Activated B cell treated with CpG ODN at 0.5 μM for 24 hours (primary cell): ENCODE data around the gene SS18L1. TPM values are rescaled to one million over a fixed set of nuclear protein-coding genes. Genes with fewer than 3 reads are reported as not detected.

Experiments
- ATAC-seq: fragments of 200-7000 bp; cut with Tn5 transposase; one replicate; pipeline ENCODE4 v1.10.0; 2021; ENCODE audit warnings: low read depth, mild to moderate bottlenecking, moderate library complexity
- CTCF ChIA-PET: fragments of 350-600 bp; sonication (Branson Sonifier 250); formaldehyde crosslinking; loops from one replicate; lab custom pipeline; 2021; ENCODE audit warnings: antibody characterized with exemption; lab: Charles Lee
- POLR2A ChIA-PET: fragments of 350-600 bp; sonication (Branson Sonifier 250); formaldehyde crosslinking; loops from one replicate; lab custom pipeline; 2021; ENCODE audit warnings: antibody characterized with exemption; lab: Charles Lee
- DNase-seq: peaks from one replicate; pipeline ENCODE4 v3.0.0; 2022
- H3K27ac Mint-ChIP-seq: one replicate; pipeline ENCODE4 v1.8.0; 2020; ENCODE audit warnings: mixed read lengths
- H3K27me3 Mint-ChIP-seq: one replicate; pipeline ENCODE4 v1.8.0; 2021; ENCODE audit warnings: mixed read lengths
- H3K36me3 Mint-ChIP-seq: one replicate; pipeline ENCODE4 v1.8.0; 2021; ENCODE audit warnings: low read depth, mixed read lengths
- H3K4me1 Mint-ChIP-seq: one replicate; pipeline ENCODE4 v1.8.0; 2021; ENCODE audit warnings: mixed read lengths
- H3K4me3 Mint-ChIP-seq: one replicate; pipeline ENCODE4 v1.8.0; 2020; ENCODE audit warnings: mild to moderate bottlenecking, mixed read lengths
- H3K9me3 Mint-ChIP-seq: one replicate; pipeline ENCODE4 v1.8.0; 2020; ENCODE audit warnings: mixed read lengths
- CTCF ChIP-seq: fragments of 200-600 bp; IDR thresholded peaks from one replicate; pipeline ENCODE4 v1.8.0; 2022; ENCODE audit warnings: antibody characterized with exemption, mild to moderate bottlenecking
- intact Hi-C: fragments of 100-400 bp; cut with micrococcal nuclease; formaldehyde crosslinking; loops from one replicate; pipeline ENCODE4 v1.15.1; 2024
- total RNA-seq: library from RNA; stranded (reverse); gene quantifications from 2 replicates; pipeline ENCODE4 v1.2.3, GENCODE V29; 2022

The SS18L1 gene
- total RNA-seq, 1 donor from 2014 or later: 9.0 TPM

DNA sequence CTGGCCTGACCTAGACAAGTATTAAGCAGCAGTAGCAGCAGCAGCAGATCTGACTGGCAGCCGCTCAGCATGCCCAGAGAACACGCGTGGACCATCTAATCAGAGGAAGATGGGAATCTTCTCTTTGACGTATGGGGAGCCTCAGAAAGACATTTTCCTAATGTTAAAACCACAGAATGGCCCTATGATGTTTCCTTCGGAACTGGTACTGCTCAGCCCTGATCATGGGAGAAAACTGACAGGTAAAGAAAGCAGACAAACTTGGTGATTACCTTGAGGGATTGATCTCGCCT lies 6.5 kb upstream of the SS18L1 start:
- ATAC-seq: no peak
- intact Hi-C loops: loop anchor here (1.0 to 5.0 kb wide), 3 partner anchors 110 to 156 kb away; no protein-coding TSS in a partner anchor

GRCh38 chr20:62137478-62138203 lies 5.9 kb upstream of the SS18L1 start:
- Mint-ChIP-seq H3K9me3 (no peaks in the 10 kb centered on the region), H3K4me1 (peaks cover 38% of the 10 kb centered on the region), H3K4me3 (no peak overlapping the region), H3K27me3 (no peaks in the 10 kb centered on the region), H3K27ac (no peak overlapping the region), H3K36me3 (peaks cover 87% of the 10 kb centered on the region)
- no peak for TF ChIP-seq CTCF
- intact Hi-C loops: loop anchor here (1.0 to 5.0 kb wide), 3 partner anchors 110 to 156 kb away; no protein-coding TSS in a partner anchor
- ATAC-seq (no peak), DNase-seq (no peak)
- ChIA-PET POLR2A (interaction anchor here (0.6 to 1.1 kb wide), 2 partner anchors 13 to 15 kb away, joined by 3 to 7 read pairs; partner anchors contain the start of gene LSM14B), CTCF (interaction anchor here (0.6 to 4.1 kb wide), 2 partner anchors 107 to 127 kb away, joined by 4 to 46 read pairs; no protein-coding TSS in a partner anchor)

More for the DNA sequence above, 6.5 kb upstream of the SS18L1 start:
- no peak for DNase-seq
- Mint-ChIP-seq H3K27me3 (no peaks in the 10 kb centered on the region), H3K9me3 (no peaks in the 10 kb centered on the region), H3K4me3 (no peak overlapping the region), H3K36me3 (peaks cover 90% of the 10 kb centered on the region), H3K4me1 (peaks cover 40% of the 10 kb centered on the region), H3K27ac (no peak overlapping the region)
- TF ChIP-seq CTCF: no peak
- ChIA-PET POLR2A (interaction anchor here (0.6 to 1.4 kb wide), 2 partner anchors 12 to 15 kb away, joined by 7 to 12 read pairs; partner anchors contain the start of gene LSM14B), CTCF (interaction anchor here (4.1 kb wide), 1 partner anchor 127 kb away, joined by 46 read pairs; no protein-coding TSS in a partner anchor)

- POLR2A ChIA-PET: interaction anchor here (1.1 kb wide), 1 partner anchor 16 kb away, joined by 3 read pairs; the partner anchor contains the start of gene LSM14B
- H3K4me1 Mint-ChIP-seq: peaks cover 37% of the 10 kb centered on the region
- H3K9me3 Mint-ChIP-seq: no peaks in the 10 kb centered on the region
- no peak for TF ChIP-seq CTCF
- intact Hi-C loops: loop anchor here (5.0 kb wide), 1 partner anchor 111 kb away; no protein-coding TSS in a partner anchor
- CTCF ChIA-PET: interaction anchor here (0.6 to 4.1 kb wide), 2 partner anchors 107 to 128 kb away, joined by 4 to 46 read pairs; no protein-coding TSS in a partner anchor
- peaks cover 83% of the 10 kb centered on the region for H3K36me3 Mint-ChIP-seq
- H3K4me3 Mint-ChIP-seq: no peak overlapping the region
- no peaks in the 10 kb centered on the region for H3K27me3 Mint-ChIP-seq
- DNase-seq (no peak), ATAC-seq (no peak)
- H3K27ac Mint-ChIP-seq: no peak overlapping the region
Measured at GRCh38 chr20:62138204-62138543, 5.4 kb upstream of the SS18L1 start.

DNA sequence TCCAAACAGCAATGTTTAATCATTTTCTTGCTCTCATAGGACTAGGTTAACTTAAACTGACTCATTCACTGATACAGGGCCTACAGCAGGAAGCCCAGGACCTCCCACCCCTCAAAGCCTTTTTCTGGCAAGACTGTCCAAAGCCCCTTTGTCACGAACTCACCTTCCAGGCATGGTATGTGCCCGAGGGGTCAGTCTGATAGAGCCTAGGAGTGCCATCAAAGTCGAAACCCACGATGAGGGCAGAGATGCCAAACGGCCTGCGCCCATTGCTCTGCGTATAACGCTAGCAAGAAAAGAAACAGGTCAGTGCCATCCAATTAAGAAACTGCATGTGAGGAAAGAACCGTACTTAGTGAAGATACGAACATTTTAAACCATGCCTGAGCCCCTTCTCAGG lies 4.7 kb upstream of the SS18L1 start:
- POLR2A ChIA-PET: interaction anchor here (1.1 kb wide), 1 partner anchor 17 kb away, joined by 3 read pairs; the partner anchor contains the start of gene LSM14B
- Mint-ChIP-seq H3K9me3 (no peaks in the 10 kb centered on the region), H3K27me3 (no peaks in the 10 kb centered on the region), H3K4me3 (no peak overlapping the region), H3K4me1 (peaks cover 35% of the 10 kb centered on the region), H3K27ac (no peak overlapping the region), H3K36me3 (peaks cover 77% of the 10 kb centered on the region)
- intact Hi-C loops: loop anchor here (5.0 kb wide), 1 partner anchor 112 kb away; no protein-coding TSS in a partner anchor
- CTCF ChIA-PET: no interaction called here
- DNase-seq (no peak), ATAC-seq (no peak)
- no peak for TF ChIP-seq CTCF

DNA sequence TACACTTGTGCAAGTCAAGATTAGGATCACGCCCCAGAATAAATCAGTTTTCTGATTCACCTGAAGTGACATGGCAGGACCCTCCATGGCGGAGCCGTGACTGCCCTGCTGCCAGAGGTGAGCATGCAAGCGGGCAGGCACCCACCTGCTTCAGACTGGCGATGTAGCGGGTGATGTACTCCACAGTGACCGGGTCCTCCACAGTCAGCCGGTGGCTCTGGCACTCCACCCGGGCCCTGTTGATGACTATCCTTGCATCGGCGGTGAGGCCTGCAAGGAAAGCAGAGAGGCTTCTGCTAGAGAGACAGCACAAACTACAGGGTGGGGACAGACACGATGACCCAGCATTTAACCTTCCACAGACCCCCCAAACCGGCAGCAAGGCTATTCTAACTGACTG lies 3.9 kb upstream of the SS18L1 start:
- H3K27me3 Mint-ChIP-seq: no peaks in the 10 kb centered on the region

More for the DNA sequence above, 3.9 kb upstream of the SS18L1 start:
- intact Hi-C loops: loop anchor here (5.0 kb wide), 2 partner anchors 112 to 248 kb away; partner anchors contain the start of gene RPS21
- ATAC-seq: no peak
- DNase-seq: no peak
- ChIA-PET POLR2A (no interaction called here), CTCF (no interaction called here)
- Mint-ChIP-seq H3K9me3 (no peaks in the 10 kb centered on the region), H3K36me3 (peaks cover 70% of the 10 kb centered on the region), H3K4me1 (peaks cover 36% of the 10 kb centered on the region), H3K27ac (no peak overlapping the region), H3K4me3 (no peak overlapping the region)
- TF ChIP-seq CTCF: no peak
